HG03571 (cell line): ENCODE results near the gene ARHGEF7.

Experiments
- ATAC-seq: cut with Tn5 transposase; IDR thresholded peaks from one replicate; pipeline ENCODE4 v1.9.1; 2021; ENCODE audit not compliant: unreplicated experiment

ARHGEF7 gene

GRCh38 chr13:111337741-111338140 is 222.6 kb downstream of the ARHGEF7 start:
- ATAC-seq: no peak

GRCh38 chr13:111338841-111339240 is 223.7 kb downstream of the ARHGEF7 start:
- no peak for ATAC-seq

DNA sequence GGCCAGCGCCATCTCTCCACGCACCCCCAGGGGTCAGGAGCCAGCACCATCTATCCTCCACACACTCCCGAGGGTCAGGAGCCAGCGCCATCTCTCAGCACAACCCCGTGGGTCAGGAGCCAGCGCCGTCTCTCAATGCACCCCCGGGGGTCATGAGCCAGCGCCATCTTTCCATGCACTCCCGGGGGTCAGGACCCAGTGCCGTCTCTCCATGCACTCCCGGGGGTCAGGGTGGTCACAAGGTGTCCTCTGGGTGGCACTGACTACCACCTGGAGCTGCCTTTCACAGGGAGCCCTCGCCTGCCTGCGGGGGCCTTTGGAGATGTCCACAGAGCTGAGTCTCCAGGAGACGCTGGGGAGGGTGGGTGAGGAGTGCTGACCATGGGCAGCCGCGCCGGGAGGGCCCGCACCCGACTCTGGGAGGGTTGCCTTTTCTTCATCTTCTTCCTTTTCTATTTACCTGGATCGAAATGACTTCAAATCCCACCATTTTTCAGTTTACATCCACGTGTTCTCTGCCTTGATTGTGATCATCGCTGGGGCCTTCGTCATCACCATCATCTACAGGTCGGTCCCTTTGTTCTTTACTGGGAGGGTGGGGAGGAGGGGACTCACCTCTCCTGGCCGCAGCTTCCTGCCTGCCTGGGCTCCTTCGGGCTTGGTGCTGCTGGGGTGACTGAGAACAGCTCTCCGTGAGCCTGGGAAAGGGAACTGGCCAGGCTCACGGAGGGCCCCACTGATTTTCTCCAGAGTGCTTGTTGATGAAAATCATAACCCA is 224.4 kb downstream of the ARHGEF7 start:
- no peak for ATAC-seq

GRCh38 chr13:111341886-111342285 is 226.8 kb downstream of the ARHGEF7 start:
- no peak for ATAC-seq

- ATAC-seq: no peak
These were observed 227.6 kb downstream of the ARHGEF7 start for GRCh38 chr13:111342721-111343120.

GRCh38 chr13:111343186-111343805 is 228.2 kb downstream of the ARHGEF7 start:
- ATAC-seq: no peak

GRCh38 chr13:111344471-111345191 is 229.5 kb downstream of the ARHGEF7 start:
- ATAC-seq: no peak

DNA sequence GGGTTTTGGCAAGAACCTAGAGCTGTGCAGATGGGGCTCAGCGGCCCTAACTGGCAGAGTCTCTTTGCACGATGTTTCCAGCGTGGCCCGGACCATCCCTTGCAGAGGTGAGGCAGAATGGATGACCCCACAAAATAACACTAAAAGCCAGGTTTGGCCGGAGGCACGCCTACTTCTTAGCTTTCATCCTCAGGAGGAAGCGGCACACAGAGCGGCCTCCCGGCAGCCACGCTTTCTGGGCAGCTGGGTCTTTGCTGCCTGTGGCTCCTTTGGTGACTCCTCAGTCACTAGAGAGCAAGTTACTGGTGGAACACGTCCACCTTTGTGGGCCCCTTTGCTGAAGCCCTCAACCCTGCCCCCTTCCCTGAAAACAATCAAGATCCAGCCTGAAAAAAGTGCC is 230.6 kb downstream of the ARHGEF7 start:
- ATAC-seq: no peak

DNA sequence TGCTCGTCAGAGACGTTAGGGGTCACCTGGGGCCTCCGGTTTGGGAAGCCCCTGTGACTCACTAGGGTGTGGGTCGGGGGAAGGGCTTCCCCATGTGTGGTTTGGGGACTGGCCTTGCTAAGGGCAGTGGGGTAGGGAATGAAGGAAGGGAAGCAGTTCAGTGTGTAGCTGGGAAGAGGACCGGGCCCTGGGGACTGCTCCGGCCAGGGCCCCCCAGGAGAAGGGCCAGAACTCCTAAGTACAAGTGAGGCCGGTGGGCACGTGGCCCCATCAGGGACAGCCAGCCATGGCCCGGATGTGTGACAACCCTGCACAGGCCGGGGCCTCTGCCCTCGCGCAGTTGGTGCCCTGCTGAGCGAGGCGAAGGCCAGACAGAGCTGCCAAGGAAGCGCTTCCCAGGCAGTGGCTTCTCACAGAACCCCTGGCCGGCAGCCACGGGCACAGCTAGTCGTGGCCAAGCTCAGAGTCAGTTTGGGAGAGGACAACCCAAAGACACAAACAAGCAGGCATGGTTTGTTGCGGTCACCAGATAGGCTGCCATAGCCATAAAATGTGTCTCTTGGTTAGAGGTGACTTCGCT is 231.1 kb downstream of the ARHGEF7 start:
- no peak for ATAC-seq

- no peak for ATAC-seq
These were observed 232.3 kb downstream of the ARHGEF7 start for GRCh38 chr13:111347438-111347837.

DNA sequence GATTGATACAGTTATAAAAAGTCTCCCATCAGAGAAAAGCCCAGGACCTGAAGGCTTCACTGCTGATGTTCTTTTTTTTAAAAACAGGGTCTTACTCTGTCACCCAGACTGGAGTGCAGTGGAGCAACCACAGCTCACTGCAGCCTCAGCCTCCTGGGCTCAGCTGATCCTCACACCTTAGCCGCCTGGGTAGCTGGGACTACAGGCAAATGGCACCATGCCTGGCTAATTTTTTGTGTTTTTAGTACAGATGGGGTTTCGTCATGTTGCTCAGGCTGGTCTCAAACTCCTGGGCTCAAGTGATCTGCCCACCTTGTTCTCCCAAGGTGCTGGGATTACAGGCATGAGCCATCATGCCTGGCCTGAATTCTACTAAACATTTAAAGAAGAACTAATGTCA is 238.4 kb downstream of the ARHGEF7 start:
- ATAC-seq: no peak

DNA sequence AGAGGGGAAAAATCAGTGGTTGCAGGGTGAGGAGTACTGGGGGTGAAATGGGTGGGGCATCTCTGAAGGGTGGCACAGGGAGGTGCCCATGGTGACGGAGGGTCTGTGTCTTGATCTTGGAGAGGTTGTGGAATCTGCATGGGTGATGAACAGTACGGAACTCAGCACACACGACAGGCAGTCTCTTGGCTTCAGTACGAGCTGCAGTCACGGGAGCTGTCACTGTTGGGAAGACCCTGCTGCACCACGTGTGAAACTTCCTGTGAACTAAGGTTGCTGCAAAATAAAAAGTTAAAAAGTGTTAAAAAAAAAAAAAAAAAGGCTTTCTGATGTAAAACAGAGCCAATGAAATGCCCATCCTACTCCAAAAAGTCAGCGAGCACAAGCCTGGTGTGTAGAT is 239.7 kb downstream of the ARHGEF7 start:
- no peak for ATAC-seq
